ENCODE data around the gene CDH4. TPM values are rescaled to one million over a fixed set of nuclear protein-coding genes. Genes with fewer than 3 reads are reported as not detected.

Gene CDH4
- total and polyA plus RNA-seq, 2 of the 4 experiments (the other 2 are of a cell fraction): 1.6 to 3.5 TPM

DNA sequence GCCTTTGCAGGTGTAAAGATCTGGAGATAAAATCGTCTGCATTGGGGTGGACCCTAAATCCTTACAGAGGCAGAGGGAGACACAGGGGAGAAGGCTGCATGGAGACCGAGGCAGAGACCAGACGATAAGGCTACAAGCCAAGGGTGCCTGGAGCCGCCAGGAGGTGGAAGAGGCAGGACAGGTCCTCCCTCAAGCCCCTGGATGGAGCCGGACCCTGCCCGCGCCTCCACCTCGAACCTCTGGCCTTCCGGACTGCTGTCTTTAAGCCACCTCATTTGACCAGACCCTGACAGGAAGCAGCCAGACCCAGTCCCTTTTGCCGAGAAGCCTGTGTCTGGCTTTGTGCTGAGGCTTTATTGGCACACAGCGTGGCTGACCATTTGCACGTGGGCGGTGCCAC is 629.8 kb downstream of the CDH4 start:
- ATAC-seq (ENCODE audit: low read depth) (no peak), DNase-seq (no peak)
- no peak overlapping the region for H2BK120ac ChIP-seq (ENCODE audit: low read depth, low read length)
- intact Hi-C loops (cut with micrococcal nuclease) (no loop called here), dilution Hi-C loops (cut with HindIII; ENCODE audit: low sequenced_read_pairs, unreplicated experiment) (no loop called here), in situ Hi-C loops (cut with MboI; ENCODE audit: low sequenced_read_pairs) (loop anchor here (25.0 kb wide), 2 partner anchors 620 to 1820 kb away; partner anchors contain the start of gene CDH4)
- H2BK15ac ChIP-seq (ENCODE audit: low read depth, low read length): no peak overlapping the region
- H3K56ac ChIP-seq (ENCODE audit: extremely low read depth, insufficient read depth, low read length): no peak overlapping the region
- H2BK20ac ChIP-seq (ENCODE audit: low read depth, low read length): no peak overlapping the region
- no peak overlapping the region for H3K27ac ChIP-seq (ENCODE audit: insufficient read depth, low read length)
- no peaks in the 10 kb centered on the region for H3K79me1 ChIP-seq (ENCODE audit: low read depth in 1 of 2, low read length in 2 of 2)
- H3K4ac ChIP-seq (ENCODE audit: low read depth, low read length): no peak overlapping the region
- H3K9me1 ChIP-seq (ENCODE audit: insufficient read depth, low read length): no peaks in the 10 kb centered on the region
- no peak overlapping the region for H2AK5ac ChIP-seq (ENCODE audit: low read depth, low read length)
- H4K20me1 ChIP-seq (ENCODE audit: insufficient read depth, low read length): no peaks in the 10 kb centered on the region
- 79% methylated on average over 4 of the region's 13 CpGs; no CpG with 5 or more reads in 1 of the 2 experiments for WGBS, 2 experiments (ENCODE audit: extremely low coverage in 2 of 2, insufficient read length in 1 of 2)
- H3K14ac ChIP-seq (replicated peaks; ENCODE audit: low read depth, low read length): no peak overlapping the region
- no peak overlapping the region for H3K18ac ChIP-seq (ENCODE audit: low read depth, low read length)
- no TSS peak for BruUV-seq (replicated peaks)
- H3K4me3 ChIP-seq (ENCODE audit: insufficient read depth, low read depth, low read length): no peak overlapping the region
- no peak overlapping the region for H4K8ac ChIP-seq (ENCODE audit: low read depth in 2 of 2, low read length in 2 of 2)
- TF ChIP-seq RFX5 (IDR thresholded peaks at IDR 0.05; ENCODE audit: low read depth, low read length): no peak
- no peak for TF ChIP-seq CEBPB (IDR thresholded peaks at IDR 0.05; ENCODE audit: low read depth, low read length)
- TF ChIP-seq MAFK (IDR thresholded peaks at IDR 0.05; ENCODE audit: low read depth, low read length): no peak
- TF ChIP-seq RAD21 (IDR thresholded peaks at IDR 0.05; ENCODE audit: low read length): no peak
- no peak for TF ChIP-seq BHLHE40 (IDR thresholded peaks at IDR 0.05; ENCODE audit: low read depth, low read length)
- TF ChIP-seq, protein P1, sequence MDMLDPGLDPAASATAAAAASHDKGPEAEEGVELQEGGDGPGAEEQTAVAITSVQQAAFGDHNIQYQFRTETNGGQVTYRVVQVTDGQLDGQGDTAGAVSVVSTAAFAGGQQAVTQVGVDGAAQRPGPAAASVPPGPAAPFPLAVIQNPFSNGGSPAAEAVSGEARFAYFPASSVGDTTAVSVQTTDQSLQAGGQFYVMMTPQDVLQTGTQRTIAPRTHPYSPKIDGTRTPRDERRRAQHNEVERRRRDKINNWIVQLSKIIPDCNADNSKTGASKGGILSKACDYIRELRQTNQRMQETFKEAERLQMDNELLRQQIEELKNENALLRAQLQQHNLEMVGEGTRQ (IDR thresholded peaks at IDR 0.05; ENCODE audit: low read depth, low read length): no peak
- no peak for TF ChIP-seq MAZ (IDR thresholded peaks at IDR 0.05; ENCODE audit: borderline replicate concordance, low read depth, low read length)
- no peak for TF ChIP-seq NFE2L2 (IDR thresholded peaks at IDR 0.05; ENCODE audit: low read depth, low read length)
- TF ChIP-seq, protein P2, sequence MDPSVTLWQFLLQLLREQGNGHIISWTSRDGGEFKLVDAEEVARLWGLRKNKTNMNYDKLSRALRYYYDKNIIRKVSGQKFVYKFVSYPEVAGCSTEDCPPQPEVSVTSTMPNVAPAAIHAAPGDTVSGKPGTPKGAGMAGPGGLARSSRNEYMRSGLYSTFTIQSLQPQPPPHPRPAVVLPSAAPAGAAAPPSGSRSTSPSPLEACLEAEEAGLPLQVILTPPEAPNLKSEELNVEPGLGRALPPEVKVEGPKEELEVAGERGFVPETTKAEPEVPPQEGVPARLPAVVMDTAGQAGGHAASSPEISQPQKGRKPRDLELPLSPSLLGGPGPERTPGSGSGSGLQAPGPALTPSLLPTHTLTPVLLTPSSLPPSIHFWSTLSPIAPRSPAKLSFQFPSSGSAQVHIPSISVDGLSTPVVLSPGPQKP (IDR thresholded peaks at IDR 0.05; ENCODE audit: borderline replicate concordance, low read depth, low read length): no peak
- TF ChIP-seq MXI1 (IDR thresholded peaks at IDR 0.05; ENCODE audit: borderline replicate concordance, low read depth, low read length): no peak
- TF ChIP-seq, protein P3, sequence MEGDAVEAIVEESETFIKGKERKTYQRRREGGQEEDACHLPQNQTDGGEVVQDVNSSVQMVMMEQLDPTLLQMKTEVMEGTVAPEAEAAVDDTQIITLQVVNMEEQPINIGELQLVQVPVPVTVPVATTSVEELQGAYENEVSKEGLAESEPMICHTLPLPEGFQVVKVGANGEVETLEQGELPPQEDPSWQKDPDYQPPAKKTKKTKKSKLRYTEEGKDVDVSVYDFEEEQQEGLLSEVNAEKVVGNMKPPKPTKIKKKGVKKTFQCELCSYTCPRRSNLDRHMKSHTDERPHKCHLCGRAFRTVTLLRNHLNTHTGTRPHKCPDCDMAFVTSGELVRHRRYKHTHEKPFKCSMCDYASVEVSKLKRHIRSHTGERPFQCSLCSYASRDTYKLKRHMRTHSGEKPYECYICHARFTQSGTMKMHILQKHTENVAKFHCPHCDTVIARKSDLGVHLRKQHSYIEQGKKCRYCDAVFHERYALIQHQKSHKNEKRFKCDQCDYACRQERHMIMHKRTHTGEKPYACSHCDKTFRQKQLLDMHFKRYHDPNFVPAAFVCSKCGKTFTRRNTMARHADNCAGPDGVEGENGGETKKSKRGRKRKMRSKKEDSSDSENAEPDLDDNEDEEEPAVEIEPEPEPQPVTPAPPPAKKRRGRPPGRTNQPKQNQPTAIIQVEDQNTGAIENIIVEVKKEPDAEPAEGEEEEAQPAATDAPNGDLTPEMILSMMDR (conservative IDR thresholded peaks at IDR 0.05; ENCODE audit: low read depth, low read length): no peak
- TF ChIP-seq SMC3 (IDR thresholded peaks at IDR 0.05; ENCODE audit: low read depth, low read length): no peak
- TF ChIP-seq RCOR1 (IDR thresholded peaks at IDR 0.05; ENCODE audit: insufficient replicate concordance, low read length): no peak
- TF ChIP-seq CHD1 (IDR thresholded peaks at IDR 0.05; ENCODE audit: low read depth, low read length): no peak
- TF ChIP-seq FOS (IDR thresholded peaks at IDR 0.05; ENCODE audit: low read depth, low read length): no peak
- no peak for TF ChIP-seq POLR2A (IDR thresholded peaks at IDR 0.05; ENCODE audit: low read depth, low read length)
- no peak overlapping the region for H3K23ac ChIP-seq (ENCODE audit: low read depth, low read length)
- no peak overlapping the region for H4K5ac ChIP-seq (ENCODE audit: low read depth, low read length)
- no peak overlapping the region for H3K9ac ChIP-seq (ENCODE audit: low read depth, low read length)
- ChIA-PET POLR2A (ENCODE audit: unreplicated experiment) (no interaction called here), CTCF (no interaction called here)
- no peaks in the 10 kb centered on the region for H3K36me3 ChIP-seq (ENCODE audit: control insufficient read depth, insufficient read depth, low read length)
- H3K4me2 ChIP-seq (ENCODE audit: low read depth, low read length): no peak overlapping the region
- no peaks in the 10 kb centered on the region for H3K4me1 ChIP-seq (ENCODE audit: control insufficient read depth, insufficient read depth, low read length)
- no peak overlapping the region for H2BK5ac ChIP-seq (ENCODE audit: low read depth, low read length, poor library complexity, severe bottlenecking)
- no peak overlapping the region for H2AFZ ChIP-seq (replicated peaks; ENCODE audit: low read length, poor library complexity)
- no peak overlapping the region for H4K91ac ChIP-seq (ENCODE audit: insufficient read depth, low read depth, low read length)
- H3K27me3 ChIP-seq (ENCODE audit: control insufficient read depth, insufficient read depth, low read length): peaks cover 4% of the 10 kb centered on the region; the same call in 1 of the 2 replicates
- H2AK9ac ChIP-seq (replicated peaks; ENCODE audit: low read depth, low read length, poor library complexity): no peak overlapping the region
- no peaks in the 10 kb centered on the region for H3K9me3 ChIP-seq (ENCODE audit: control insufficient read depth, insufficient read depth, low read length)

Data from IMR-90 (cell line).